Activated T-cell treated with anti-CD3 and anti-CD28 coated beads, Interleukin-2, amount 50 U/mL, for 48 hours (primary cell): ENCODE data around the gene KRT74.

Source experiments
- DNase-seq, 2 experiments: peaks; one replicate each; pipeline ENCODE4 v3.0.0-alpha.2; 2020

The KRT74 gene

GRCh38 chr12:52570511-52570910, 3.1 kb downstream of the KRT74 start:
- no peak for DNase-seq

DNA sequence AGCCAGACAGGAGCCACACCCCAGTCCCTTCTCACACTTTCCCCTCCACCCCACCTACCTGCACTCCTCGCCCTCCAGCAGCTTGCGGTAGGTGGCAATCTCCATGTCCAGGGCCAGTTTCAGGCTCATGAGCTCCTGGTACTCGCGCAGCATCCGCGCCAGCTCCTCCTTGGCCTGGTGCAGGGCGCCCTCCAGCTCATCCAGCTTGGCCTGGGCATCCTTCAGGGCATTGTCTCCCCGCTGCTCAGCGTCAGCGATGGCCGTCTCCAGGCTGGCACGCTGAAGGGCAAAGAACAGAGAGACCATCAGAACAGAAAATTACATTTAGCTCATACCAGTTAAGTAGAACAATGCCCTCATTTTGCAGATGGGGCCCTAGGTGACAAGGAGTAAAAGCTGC, 5.5 kb downstream of the KRT74 start:
- no peak for DNase-seq

DNA sequence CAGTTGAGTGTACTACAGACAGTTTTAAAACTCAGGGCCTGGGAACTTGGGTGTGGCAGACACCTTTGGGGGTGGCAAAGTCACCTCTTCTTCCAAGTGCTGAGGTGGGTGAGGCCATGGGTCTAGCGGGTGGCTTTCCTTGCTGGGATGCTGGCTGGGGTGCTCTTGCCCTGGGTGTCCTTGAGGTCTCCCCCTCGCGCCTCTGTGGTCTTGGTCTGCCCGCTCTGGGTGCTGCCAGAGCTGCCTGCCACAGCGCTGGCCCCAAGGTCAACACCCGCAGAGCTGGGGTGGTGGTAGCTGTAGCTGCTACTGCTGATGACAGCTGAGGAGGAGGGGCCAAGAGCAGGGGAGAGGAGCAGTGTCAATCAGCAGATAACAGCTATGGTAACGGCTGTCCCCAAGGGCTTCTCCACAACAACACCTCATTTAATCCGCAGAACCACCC, 6.8 kb downstream of the KRT74 start:
- no peak for DNase-seq

DNA sequence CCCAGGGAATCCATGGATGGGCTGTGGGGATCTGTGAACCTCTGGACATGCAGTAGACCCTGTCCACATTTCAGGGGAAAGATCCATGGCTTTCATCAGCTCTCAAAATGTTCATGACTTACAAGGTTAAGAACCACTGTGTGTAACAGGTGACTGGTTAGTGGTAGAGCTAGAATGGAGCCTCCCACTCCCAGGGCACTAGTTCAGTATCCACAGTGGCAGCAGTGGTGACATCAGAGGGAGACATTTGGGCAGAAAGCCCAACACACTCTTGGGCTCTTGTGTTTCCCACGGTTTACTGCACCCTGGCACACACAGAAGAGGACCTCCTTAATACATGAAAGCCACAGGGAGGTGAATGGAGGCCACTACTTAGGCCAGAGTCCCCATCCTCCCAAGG, 9.1 kb downstream of the KRT74 start:
- no peak for DNase-seq

DNA sequence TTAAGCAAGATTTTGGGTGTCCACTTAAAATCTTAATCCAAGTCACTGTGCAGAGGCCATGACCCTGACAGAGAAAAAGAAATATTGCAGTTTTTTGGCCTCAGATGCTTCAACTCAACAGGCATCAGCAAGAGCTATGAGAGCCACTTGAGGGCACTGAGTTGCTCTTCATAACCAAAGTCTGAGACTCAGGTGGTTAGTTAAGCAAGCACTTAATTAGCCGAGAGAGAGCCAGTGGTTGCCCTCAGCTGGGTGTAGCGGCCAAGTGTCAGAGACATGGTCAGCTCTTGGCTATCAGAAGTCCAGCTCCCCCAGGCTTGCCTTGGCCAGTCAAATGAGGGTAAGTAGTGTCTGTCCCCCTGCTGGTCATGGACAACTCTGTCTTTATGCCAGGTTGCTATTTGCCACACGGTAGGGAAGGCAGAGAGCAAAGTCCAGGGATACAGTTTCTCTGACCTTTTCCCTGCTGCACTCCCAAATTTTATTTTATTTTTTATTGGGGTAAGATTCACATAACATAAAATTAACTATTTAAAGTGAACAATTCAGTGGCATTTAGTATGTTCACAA, 11.7 kb downstream of the KRT74 start:
- DNase-seq: no peak

DNA sequence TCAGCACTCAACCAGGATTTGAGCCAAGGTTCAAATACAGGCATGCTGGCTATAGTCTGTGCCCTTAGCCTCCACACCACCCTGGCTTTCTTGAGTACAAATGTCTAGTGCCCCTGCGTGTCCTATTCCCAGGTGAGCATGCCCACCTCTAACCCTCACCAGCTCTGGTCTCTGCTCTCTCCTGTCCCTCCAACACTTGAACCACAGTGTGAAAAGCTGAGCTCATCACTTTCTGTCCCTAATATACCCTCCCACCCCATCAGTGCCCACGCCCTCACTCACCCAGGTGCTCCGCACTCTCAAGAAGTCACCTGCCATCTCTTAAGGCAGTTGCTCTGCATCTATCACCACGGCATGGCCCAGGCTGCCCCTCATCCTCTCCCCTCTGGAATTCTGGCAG, 13.7 kb downstream of the KRT74 start:
- DNase-seq: no peak

GRCh38 chr12:52558781-52559445, 14.7 kb downstream of the KRT74 start:
- DNase-seq: no peak

- no peak for DNase-seq
These were observed 16.2 kb downstream of the KRT74 start for GRCh38 chr12:52557476-52557875.

- no peak for DNase-seq
These were observed 18.1 kb downstream of the KRT74 start for GRCh38 chr12:52555577-52555976.

GRCh38 chr12:52552681-52553195, 20.9 kb downstream of the KRT74 start, which contains the start of gene KRT71:
TSS of gene KRT71 (minus strand) at chr12:52553145. CDS start at chr12:52553077, 68 bp downstream.
- DNase-seq: no peak

DNA sequence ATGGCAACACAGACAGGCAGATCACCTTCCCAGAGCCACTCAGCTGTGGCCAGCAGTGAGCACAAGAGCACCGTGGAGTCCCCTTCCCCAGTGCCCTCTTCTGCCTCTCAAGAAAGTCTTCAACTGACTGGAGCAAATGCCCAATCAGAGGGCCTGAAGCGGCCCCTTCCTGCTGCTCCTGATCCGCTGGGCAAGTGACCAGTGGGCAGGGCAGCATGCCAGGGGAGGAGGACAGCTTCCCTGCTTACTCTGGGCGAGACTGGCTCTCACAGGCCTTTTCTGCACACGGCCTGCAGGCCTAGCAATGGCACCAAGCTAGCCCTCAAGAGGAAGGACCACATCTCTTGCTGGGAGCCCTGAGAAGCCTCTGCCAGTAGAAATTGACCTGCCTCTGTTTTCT, 21.6 kb downstream of the KRT74 start:
- no peak for DNase-seq

DNA sequence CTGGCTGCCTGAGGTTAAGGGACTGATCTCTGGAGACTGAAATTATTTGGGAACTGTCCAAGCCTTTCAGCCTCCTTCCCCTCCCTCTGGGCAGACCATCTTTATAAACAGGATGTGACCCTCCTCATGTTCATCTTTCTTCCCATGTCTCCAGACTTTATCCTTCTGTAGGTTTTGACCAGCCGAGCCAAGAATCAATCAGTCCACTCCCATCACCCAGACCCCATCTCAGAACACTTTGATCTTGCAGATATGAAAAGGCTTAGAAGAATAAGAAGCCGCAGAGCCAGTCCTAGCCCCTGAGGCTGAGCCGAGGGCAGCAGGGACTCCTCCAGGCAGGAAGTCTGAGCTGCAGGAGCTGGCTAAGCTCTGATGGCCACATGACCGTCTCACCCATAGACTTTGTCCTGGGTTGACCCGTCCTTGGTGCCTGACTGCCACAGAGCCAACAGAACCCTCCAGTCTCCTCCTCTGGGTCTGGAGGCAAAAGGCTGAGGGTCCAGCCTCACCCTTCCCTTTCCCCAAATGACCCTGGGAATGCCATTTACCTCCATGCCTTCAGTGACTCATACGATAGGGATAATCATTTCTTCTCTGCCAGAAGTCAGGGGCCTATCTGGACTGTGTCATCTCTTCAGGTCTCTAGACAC, 22.3 kb downstream of the KRT74 start:
- no peak for DNase-seq

- DNase-seq: no peak
These were observed 27.5 kb downstream of the KRT74 start for GRCh38 chr12:52546126-52546525.

GRCh38 chr12:52543985-52544883, 29.4 kb downstream of the KRT74 start:
- no peak for DNase-seq

DNA sequence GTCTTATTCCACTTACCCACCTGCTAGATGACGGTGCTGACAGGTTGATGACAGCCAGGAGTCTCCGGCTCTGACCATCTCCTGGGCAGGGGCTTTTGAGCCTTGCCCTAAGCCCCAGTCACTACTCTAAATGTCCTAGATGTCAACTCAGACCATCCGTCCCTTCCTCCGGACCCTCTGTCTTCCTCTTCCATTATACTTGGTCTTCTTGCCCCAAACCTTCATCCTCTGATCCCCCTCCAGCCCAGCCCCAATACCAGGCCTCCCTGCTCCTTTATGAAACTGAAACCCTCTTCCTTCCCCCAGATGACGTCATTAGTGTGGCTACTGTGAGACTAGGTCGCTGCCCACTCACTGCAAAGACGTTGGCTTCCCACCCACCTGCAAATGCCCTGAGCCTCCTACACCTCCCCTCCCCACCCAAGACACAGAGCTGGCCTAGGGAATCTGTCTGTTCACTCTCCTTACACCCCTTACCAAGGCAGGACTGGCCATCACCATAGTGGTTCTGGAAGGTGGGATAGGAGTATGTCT, 30.8 kb downstream of the KRT74 start:
- no peak for DNase-seq

GRCh38 chr12:52542157-52542556, 31.5 kb downstream of the KRT74 start:
- no peak for DNase-seq

DNA sequence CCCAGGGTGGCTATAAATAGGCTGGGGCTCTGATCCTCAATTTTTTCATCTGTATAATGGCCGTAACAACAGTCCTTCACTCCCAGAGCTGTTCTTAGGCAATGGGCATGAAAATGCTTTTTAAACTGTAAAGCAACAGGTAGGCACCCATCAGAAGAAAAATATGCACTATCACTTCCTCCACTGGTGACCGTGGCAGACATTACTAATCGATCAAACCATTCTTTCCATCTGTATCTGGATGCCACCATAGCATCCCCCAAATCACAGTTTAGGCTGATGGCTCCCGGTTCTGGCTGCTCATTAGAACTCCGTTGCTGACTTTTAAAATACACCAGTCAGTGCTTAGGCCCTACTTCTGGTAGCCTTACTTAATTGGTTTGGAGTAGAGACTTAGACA, 31.9 kb downstream of the KRT74 start:
- DNase-seq: no peak

DNA sequence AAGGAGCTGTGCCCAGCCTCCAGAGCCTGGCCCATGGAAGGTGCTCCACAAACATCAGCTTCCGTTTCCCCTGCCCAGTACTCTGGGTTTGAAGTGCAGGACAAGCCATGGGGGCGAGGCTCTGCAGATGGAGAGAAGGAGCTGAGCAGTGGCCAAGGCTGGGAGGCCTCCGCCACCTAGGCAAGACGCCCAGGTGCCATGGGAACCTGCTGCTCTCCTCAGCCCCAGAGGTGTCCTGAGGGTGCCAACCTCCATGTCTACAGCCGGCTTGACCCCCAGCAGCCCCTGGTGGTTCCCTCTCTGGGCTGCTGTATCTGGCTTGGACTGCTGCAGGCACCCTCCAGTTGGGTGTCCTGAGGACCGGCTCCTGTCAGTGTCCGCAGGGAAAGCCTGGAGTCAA, 33.1 kb downstream of the KRT74 start:
- no peak for DNase-seq

- DNase-seq: no peak
These were observed 33.8 kb downstream of the KRT74 start for GRCh38 chr12:52539821-52540173.

- no peak for DNase-seq
These were observed 34.4 kb downstream of the KRT74 start for GRCh38 chr12:52539083-52539820.

- DNase-seq: no peak
These were observed 36.5 kb downstream of the KRT74 start for GRCh38 chr12:52537101-52537500.

DNA sequence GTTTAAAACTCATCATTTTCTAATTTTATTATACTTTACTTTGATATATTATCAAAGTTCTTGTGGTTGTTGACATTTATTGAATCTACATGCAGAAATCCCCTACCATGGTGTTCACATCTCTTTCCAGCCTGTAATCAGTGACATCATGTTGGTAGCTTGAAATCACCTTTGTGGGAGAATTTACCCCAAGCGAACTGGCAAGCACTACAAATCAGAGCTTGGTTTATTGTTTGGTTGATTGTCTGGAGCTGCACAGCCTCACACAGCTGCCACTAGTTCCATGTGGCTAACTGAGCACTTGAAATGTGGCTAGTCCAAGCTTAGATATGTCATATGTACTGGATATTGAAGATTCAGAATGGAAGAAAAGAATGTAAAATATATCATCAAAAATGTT, 38.1 kb downstream of the KRT74 start:
- no peak for DNase-seq
